ENCODE results near the gene SLC52A1. TPM values are rescaled to one million over a fixed set of nuclear protein-coding genes. Genes with fewer than 3 reads are reported as not detected.
A peak's percentile ranks its signal among the peaks of the same experiment; 100 is the strongest.
"Not testable (repeated sequence)": the region's sequence is repeated elsewhere in the genome, so short reads cannot be mapped to it uniquely, and the experiment has no call there.

Gene SLC52A1
- total RNA-seq = 1 to 10 TPM in 2 of 4 donors, under 1 TPM in 2; 0.26 to 1.4 (median 1.1) TPM

DNA sequence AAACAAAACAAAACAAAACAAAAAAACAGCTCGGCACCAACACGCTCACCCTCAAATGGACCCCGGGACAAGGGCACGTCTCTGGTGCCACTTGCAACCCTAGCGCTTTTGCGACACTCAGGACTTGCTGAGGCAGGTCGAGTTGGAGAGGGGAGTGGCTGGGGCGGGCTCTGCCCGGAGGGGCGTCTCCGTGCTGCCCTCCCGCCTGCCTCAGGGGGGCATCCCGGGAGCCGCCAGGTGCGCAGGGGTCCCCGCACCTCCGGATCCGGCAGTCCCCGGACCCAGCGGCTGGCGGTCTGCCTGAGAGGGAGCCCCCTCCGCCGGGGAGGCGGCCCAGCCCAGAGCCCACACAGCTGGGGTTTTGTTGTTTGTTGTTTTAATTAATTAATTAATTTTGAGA is at the start of gene SLC52A1:
Gene SLC52A1 (minus strand): TSS at position 112 of the 400 bp plus-strand sequence. CDS start 820 bp downstream, outside the sequence.
- peaks cover 0 to 15% (median 0%) of the 10 kb centered on the region in 4 donors for H3K27me3 ChIP-seq
- TF ChIP-seq, protein P1, sequence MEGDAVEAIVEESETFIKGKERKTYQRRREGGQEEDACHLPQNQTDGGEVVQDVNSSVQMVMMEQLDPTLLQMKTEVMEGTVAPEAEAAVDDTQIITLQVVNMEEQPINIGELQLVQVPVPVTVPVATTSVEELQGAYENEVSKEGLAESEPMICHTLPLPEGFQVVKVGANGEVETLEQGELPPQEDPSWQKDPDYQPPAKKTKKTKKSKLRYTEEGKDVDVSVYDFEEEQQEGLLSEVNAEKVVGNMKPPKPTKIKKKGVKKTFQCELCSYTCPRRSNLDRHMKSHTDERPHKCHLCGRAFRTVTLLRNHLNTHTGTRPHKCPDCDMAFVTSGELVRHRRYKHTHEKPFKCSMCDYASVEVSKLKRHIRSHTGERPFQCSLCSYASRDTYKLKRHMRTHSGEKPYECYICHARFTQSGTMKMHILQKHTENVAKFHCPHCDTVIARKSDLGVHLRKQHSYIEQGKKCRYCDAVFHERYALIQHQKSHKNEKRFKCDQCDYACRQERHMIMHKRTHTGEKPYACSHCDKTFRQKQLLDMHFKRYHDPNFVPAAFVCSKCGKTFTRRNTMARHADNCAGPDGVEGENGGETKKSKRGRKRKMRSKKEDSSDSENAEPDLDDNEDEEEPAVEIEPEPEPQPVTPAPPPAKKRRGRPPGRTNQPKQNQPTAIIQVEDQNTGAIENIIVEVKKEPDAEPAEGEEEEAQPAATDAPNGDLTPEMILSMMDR (IDR thresholded peaks at IDR 0.05) = no peak
- no peak for TF ChIP-seq POLR2A (IDR thresholded peaks at IDR 0.05)
- no peaks in the 10 kb centered on the region for H3K36me3 ChIP-seq
- H3K4me3 ChIP-seq = peak within 1 kb of the TSS; percentile 30 to 61 (median 41)
- peaks cover 5 to 33% (median 9%) of the 10 kb centered on the region in 3 donors for H3K4me1 ChIP-seq
- 5 to 10% methylated on average over 7 to 14 of the region's 24 CpGs for WGBS, 2 donors
- no peaks in the 10 kb centered on the region for H3K9me3 ChIP-seq
- intact Hi-C loops (cut with DNase I) = no loop called here
- DNase-seq = no peak
- peak within 1 kb of the TSS in 1 of 4 donors; percentile 38 for H3K27ac ChIP-seq

DNA sequence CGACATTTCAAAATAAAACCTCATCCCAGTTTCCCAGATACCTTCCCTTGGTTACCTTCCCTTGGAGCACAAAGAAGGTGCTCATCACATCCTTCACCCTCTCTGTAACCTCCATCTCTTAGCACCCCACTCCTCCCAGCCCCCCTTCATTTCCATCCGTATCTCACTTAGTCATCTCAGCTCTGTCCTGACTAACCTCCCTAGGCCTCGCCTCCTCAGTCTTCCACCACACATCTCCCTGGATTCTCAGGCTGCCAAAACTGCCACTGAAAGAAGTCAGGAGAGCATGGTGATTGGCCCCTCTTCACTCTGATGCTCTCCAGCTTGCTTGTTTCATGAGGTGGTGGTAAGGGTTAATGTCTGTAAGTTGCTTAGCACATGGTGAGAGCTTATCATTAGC is 45.4 kb upstream of the SLC52A1 start:
- WGBS, 2 donors = 78 to 85% methylated on average over 3 of the region's 3 CpGs
- Histone ChIP-seq H3K4me3 (no peak overlapping the region), H3K27me3 (no peaks in the 10 kb centered on the region), H3K36me3 (peaks cover 0 to 41% (median 0%) of the 10 kb centered on the region in 3 donors), H3K9me3 (peaks cover 0 to 23% (median 6%) of the 10 kb centered on the region in 3 donors), H3K4me1 (peaks cover 11 to 25% (median 13%) of the 10 kb centered on the region in 3 donors), H3K27ac (no peak overlapping the region)
- TF ChIP-seq, protein P1 (IDR thresholded peaks at IDR 0.05) = no peak
- no peak for TF ChIP-seq POLR2A (IDR thresholded peaks at IDR 0.05)
- DNase-seq = no peak
- intact Hi-C loops (cut with DNase I) = no loop called here

GRCh38 chr17:5078106-5079028 is 43.1 kb upstream of the SLC52A1 start, which contains the start of gene ZFP3:
ZFP3 (plus strand) TSS chr17:5078467; CDS start chr17:5091505, 13,038 bp downstream.
- peak; percentile 51 for DNase-seq
- TF ChIP-seq POLR2A (IDR thresholded peaks at IDR 0.05) = peak in 2 of 4 donors; percentile 28 to 37
- TF ChIP-seq, protein P1 (IDR thresholded peaks at IDR 0.05) = peak in 3 of 6 experiments; percentile 8 to 24 (median 13)
- peaks cover 0 to 22% (median 0%) of the 10 kb centered on the region in 3 donors for H3K36me3 ChIP-seq
- H3K9me3 ChIP-seq = peaks cover 0 to 5% (median 0%) of the 10 kb centered on the region in 3 donors
- peak within 1 kb of the TSS; percentile 74 to 89 (median 87) for H3K4me3 ChIP-seq
- intact Hi-C loops (cut with DNase I) = no loop called here
- peak within 1 kb of the TSS; percentile 82 to 88 (median 85) for H3K27ac ChIP-seq
- 0% methylated on average over 11 to 24 of the region's 75 CpGs for WGBS, 2 donors
- H3K4me1 ChIP-seq = peaks cover 11 to 25% (median 13%) of the 10 kb centered on the region in 3 donors
- peaks cover 0 to 4% (median 0%) of the 10 kb centered on the region in 4 donors for H3K27me3 ChIP-seq

GRCh38 chr17:5077781-5078105 is 42.5 kb upstream of the SLC52A1 start:
- no peak for TF ChIP-seq POLR2A (IDR thresholded peaks at IDR 0.05)
- TF ChIP-seq, protein P1 (IDR thresholded peaks at IDR 0.05) = no peak
- Histone ChIP-seq H3K9me3 (no peaks in the 10 kb centered on the region), H3K27me3 (peaks cover 0 to 4% (median 0%) of the 10 kb centered on the region in 4 donors), H3K4me1 (peaks cover 11 to 25% (median 13%) of the 10 kb centered on the region in 3 donors), H3K36me3 (peaks cover 0 to 16% (median 0%) of the 10 kb centered on the region in 3 donors), H3K27ac (peak overlapping the region; percentile 82 to 88 (median 85)), H3K4me3 (peak overlapping the region; percentile 74 to 89 (median 87))
- 23 to 28% methylated on average over 10 to 13 of the region's 14 CpGs for WGBS, 2 donors
- intact Hi-C loops (cut with DNase I) = no loop called here
- no peak for DNase-seq

DNA sequence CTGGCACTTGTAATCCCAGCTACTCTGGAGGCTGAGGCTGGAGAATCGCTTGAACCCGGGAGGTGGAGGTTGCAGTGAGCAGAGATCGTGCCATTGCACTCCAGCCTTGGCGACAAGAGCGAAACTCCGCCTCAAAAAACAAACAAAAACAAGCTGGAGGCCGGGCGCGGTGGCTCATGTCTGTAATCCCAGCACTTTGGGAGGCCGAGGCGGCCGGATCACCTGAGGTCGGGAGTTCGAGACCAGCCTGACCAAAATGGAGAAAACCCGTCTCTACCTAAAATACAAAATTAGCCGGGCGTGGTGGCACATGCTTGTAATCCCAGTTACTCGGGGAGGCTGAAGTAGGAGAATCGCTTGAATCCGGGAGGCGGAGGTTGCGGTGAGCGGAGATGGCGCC is 42.0 kb upstream of the SLC52A1 start:
- intact Hi-C loops (cut with DNase I) = not testable (repeated sequence)
- peak overlapping the region; percentile 82 to 88 (median 85) for H3K27ac ChIP-seq

DNA sequence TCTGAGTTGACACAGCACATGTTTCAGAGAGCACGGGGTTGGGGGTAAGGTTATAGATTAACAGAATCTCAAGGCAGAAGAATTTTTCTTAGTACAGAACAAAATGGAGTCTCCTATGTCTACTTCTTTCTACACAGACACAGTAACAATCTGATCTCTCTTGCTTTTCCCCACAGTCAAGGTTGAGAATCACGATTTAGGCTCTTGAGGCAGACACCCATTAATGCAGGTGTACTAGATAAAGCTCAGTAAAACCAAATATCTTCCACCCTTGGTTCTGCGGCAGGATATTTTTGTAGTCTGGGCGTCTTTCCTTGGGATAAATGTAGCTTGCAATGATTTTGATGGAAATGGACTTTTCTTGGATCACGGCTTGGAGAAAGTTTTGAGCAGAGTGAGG is 40.2 kb upstream of the SLC52A1 start:
- H3K4me3 ChIP-seq; DNase-seq; H3K9me3 ChIP-seq; intact Hi-C loops (cut with DNase I); H3K27ac ChIP-seq; H3K36me3 ChIP-seq: not testable (repeated sequence)
- WGBS, 2 donors = 80 to 91% methylated on average over 4 of the region's 5 CpGs
- H3K4me1 ChIP-seq = peaks cover 11 to 25% (median 13%) of the 10 kb centered on the region in 3 donors
- peaks cover 0 to 10% (median 0%) of the 10 kb centered on the region in 4 donors for H3K27me3 ChIP-seq

More for the DNA sequence above, 42.0 kb upstream of the SLC52A1 start:
- DNase-seq, H3K9me3 ChIP-seq, H3K27me3 ChIP-seq: not testable (repeated sequence)
- 98% methylated on average over 17 to 21 of the region's 24 CpGs for WGBS, 2 donors
- Histone ChIP-seq H3K36me3 (peaks cover 0 to 11% (median 0%) of the 10 kb centered on the region in 3 donors), H3K4me1 (peaks cover 11 to 25% (median 13%) of the 10 kb centered on the region in 3 donors), H3K4me3 (peak overlapping the region in 3 of 4 donors; percentile 74 to 89 (median 87))

All from esophagus squamous epithelium (tissue), 5 donors.